PC-9 (cell line): Measurements from ENCODE around the gene ARHGAP24. TPM values are rescaled to one million over a fixed set of nuclear protein-coding genes. Genes with fewer than 3 reads are reported as not detected.

Experiments
- BruUV-seq: library from RNA; stranded (reverse); fragments of 400-500 nt; replicated peaks from 2 replicates; lab custom pipeline; 2021; lab: Mats Ljungman, UMichigan
- CTCF ChIA-PET: fragments of 300-600 bp; sonication (Branson Sonifier 250); formaldehyde crosslinking; loops from one replicate; lab custom pipeline; 2022; ENCODE audit warnings: antibody characterized with exemption; lab: Charles Lee
- POLR2A ChIA-PET: fragments of 300-600 bp; sonication (Branson Sonifier 250); formaldehyde crosslinking; loops from one replicate; lab custom pipeline; 2022; ENCODE audit warnings: antibody characterized with exemption; ENCODE audit not compliant: unreplicated experiment; lab: Charles Lee
- DNase-seq, 2 experiments: peaks; one replicate each; pipeline versions ENCODE4 v3.0.0 to v3.0.0-alpha.2; 2015 to 2022; ENCODE audit warnings: mixed read lengths in 1 of 2
- H2AFZ ChIP-seq: fragments of 200-600 bp; sonication (generic); 2 replicates; pipeline ENCODE4 v1.8.1; 2017; ENCODE audit warnings: antibody characterized with exemption
- H3F3A ChIP-seq: fragments of 200-600 bp; sonication (generic); 2 replicates; pipeline ENCODE4 v1.8.1; 2017; ENCODE audit warnings: antibody characterized with exemption, mild to moderate bottlenecking, low read depth; ENCODE audit not compliant: insufficient read depth
- H3K27ac ChIP-seq: fragments of 200-600 bp; sonication (generic); 2 replicates; pipeline ENCODE4 v1.6.1; 2016; ENCODE audit warnings: mixed run types
- H3K27me3 ChIP-seq: fragments of 200-600 bp; sonication (generic); 2 replicates; pipeline ENCODE4 v1.6.1; 2016; ENCODE audit warnings: low read depth, mixed run types; ENCODE audit not compliant: insufficient read depth
- H3K36me3 ChIP-seq: fragments of 200-600 bp; sonication (generic); 2 replicates; pipeline ENCODE4 v1.6.1; 2016; ENCODE audit warnings: low read depth, mixed run types
- H3K4me1 ChIP-seq: fragments of 200-600 bp; sonication (generic); replicated peaks from 2 replicates; pipeline ENCODE4 v1.6.1; 2016; ENCODE audit warnings: mixed run types; ENCODE audit not compliant: insufficient read depth
- H3K4me2 ChIP-seq: fragments of 200-600 bp; sonication (generic); 2 replicates; pipeline ENCODE4 v1.6.1; 2017; ENCODE audit warnings: mixed run types
- H3K4me3 ChIP-seq: fragments of 200-600 bp; sonication (generic); 2 replicates; pipeline ENCODE4 v1.6.1; 2016; ENCODE audit warnings: mixed run types
- H3K79me2 ChIP-seq: fragments of 200-600 bp; sonication (generic); 2 replicates; pipeline ENCODE4 v1.6.1; 2017; ENCODE audit warnings: low read depth, mixed run types
- H3K9me2 ChIP-seq: fragments of 200-600 bp; sonication (generic); 2 replicates; pipeline ENCODE4 v1.8.1; 2017; ENCODE audit warnings: mild to moderate bottlenecking; ENCODE audit not compliant: insufficient read depth
- H3K9me3 ChIP-seq: fragments of 200-600 bp; sonication (generic); 2 replicates; pipeline ENCODE4 v1.8.1; 2016; ENCODE audit warnings: low read depth; ENCODE audit not compliant: insufficient read depth
- H4K20me1 ChIP-seq: fragments of 200-600 bp; sonication (generic); 2 replicates; pipeline ENCODE4 v1.8.1; 2017; ENCODE audit not compliant: insufficient read depth
- EZH2 ChIP-seq: fragments of 200-600 bp; sonication (generic); IDR thresholded peaks from 2 replicates; pipeline ENCODE4 v1.8.0; 2017; ENCODE audit warnings: antibody characterized with exemption, low read depth
- intact Hi-C: fragments of 100-400 bp; cut with micrococcal nuclease; formaldehyde crosslinking; loops from one replicate; pipeline ENCODE4 v1.10.0; 2022; ENCODE audit not compliant: unreplicated experiment
- total RNA-seq: library from RNA; stranded (reverse); gene quantifications from 2 replicates; pipeline ENCODE4 v1.2.3, GENCODE V29; 2021
- TF ChIP-seq, protein P1 (sequence below): fragments of 200-600 bp; sonication (generic); conservative IDR thresholded peaks from 2 replicates; pipeline ENCODE4 v1.6.1; 2017; ENCODE audit warnings: mixed run types, antibody characterized with exemption, mild to moderate bottlenecking, moderate library complexity

ARHGAP24 gene
- total RNA-seq, 1 experiment from 2014 or later = 2.2 TPM

DNA sequence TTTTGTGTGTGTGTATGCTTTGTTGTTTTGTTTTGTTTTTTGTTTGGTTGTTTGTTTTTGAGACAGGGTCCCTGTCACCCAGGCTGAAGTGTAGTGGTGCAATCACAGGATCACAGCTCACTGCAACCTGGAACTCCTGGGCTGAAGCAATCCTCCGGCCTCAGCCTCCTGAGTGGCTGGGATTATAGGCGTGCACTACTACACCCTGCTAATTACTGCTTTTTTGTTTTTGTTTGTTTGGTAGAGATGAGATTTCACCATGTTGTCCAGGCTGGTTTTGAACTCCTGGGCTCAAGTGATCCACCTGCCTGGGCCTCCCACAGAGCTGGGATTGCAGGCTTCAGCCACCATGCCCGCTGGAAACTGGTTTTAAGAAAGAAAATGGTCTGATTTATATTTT, 44.7 kb upstream of the ARHGAP24 start:
- Histone ChIP-seq H3K9me3 (no peaks in the 10 kb centered on the region), H3K36me3 (no peaks in the 10 kb centered on the region), H3K27ac (no peak overlapping the region), H3K9me2 (no peaks in the 10 kb centered on the region), H3F3A (no peaks in the 10 kb centered on the region), H3K4me1 (peaks cover 9% of the 10 kb centered on the region; the same call in 1 of the 2 replicates), H2AFZ (peak overlapping the region; percentile 48; the same call in 1 of the 2 replicates), H3K4me2 (no peak overlapping the region), H3K79me2 (no peaks in the 10 kb centered on the region), H3K27me3 (no peaks in the 10 kb centered on the region), H4K20me1 (no peaks in the 10 kb centered on the region), H3K4me3 (no peak overlapping the region)
- no peak for TF ChIP-seq EZH2
- TF ChIP-seq, protein P1, sequence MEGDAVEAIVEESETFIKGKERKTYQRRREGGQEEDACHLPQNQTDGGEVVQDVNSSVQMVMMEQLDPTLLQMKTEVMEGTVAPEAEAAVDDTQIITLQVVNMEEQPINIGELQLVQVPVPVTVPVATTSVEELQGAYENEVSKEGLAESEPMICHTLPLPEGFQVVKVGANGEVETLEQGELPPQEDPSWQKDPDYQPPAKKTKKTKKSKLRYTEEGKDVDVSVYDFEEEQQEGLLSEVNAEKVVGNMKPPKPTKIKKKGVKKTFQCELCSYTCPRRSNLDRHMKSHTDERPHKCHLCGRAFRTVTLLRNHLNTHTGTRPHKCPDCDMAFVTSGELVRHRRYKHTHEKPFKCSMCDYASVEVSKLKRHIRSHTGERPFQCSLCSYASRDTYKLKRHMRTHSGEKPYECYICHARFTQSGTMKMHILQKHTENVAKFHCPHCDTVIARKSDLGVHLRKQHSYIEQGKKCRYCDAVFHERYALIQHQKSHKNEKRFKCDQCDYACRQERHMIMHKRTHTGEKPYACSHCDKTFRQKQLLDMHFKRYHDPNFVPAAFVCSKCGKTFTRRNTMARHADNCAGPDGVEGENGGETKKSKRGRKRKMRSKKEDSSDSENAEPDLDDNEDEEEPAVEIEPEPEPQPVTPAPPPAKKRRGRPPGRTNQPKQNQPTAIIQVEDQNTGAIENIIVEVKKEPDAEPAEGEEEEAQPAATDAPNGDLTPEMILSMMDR = no peak
- POLR2A ChIA-PET = no interaction called here
- BruUV-seq = no TSS peak
- no peak for DNase-seq
- intact Hi-C loops = no loop called here
- CTCF ChIA-PET = no interaction called here

DNA sequence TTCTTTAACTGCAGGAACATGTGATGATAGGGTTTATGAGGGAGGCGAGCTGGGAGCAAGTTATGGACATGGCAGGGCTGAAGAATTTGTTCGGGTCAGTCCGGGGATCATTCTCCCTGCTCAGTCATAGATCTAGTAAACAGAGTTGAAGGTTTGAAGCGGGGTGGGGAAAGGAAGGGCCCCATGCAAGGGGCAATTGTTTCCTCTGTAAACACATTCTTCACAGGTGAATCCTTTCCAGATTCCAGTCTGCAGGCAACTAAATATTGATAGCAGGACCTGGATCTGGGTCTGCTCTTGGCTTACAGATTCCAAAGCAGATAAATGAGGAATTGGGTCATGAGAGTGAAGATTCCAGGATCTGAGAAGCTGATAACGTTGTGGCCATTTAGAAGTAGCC, 44.3 kb upstream of the ARHGAP24 start:
- ChIA-PET POLR2A (no interaction called here), CTCF (no interaction called here)
- Histone ChIP-seq H4K20me1 (no peaks in the 10 kb centered on the region), H3F3A (no peaks in the 10 kb centered on the region), H3K27me3 (no peaks in the 10 kb centered on the region), H3K4me1 (peaks cover 9% of the 10 kb centered on the region; the same call in 1 of the 2 replicates), H3K79me2 (no peaks in the 10 kb centered on the region), H3K36me3 (no peaks in the 10 kb centered on the region), H3K9me2 (no peaks in the 10 kb centered on the region), H3K4me2 (0 out of 2 replicates have a peak overlapping the region, but pooled peaks have one; percentile 16), H3K27ac (no peak overlapping the region), H3K4me3 (no peak overlapping the region), H2AFZ (peak overlapping the region; percentile 48; the same call in 1 of the 2 replicates), H3K9me3 (no peaks in the 10 kb centered on the region)
- TF ChIP-seq, protein P1 = no peak
- no peak for TF ChIP-seq EZH2
- peak in 1 of 2 experiments; percentile 19 for DNase-seq
- BruUV-seq = no TSS peak
- intact Hi-C loops = no loop called here

DNA sequence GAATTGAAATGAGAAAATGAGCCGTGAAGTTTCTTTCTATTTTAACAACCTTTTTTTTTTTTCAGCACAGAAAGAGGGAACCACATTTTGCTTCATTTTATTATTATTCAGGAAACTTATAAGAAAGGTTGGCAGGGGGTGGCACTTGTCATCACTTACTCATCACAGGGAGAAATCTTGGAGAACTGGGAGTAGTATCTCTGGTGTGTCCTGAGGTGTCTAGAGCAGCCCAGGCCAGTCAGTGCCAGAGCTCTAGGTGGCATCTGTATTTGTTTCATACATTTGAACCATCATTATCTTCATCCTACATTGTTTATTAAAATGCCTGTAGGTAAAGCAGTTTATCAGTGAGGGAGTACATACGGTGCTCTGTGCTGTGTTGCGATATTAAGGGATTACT, 43.8 kb upstream of the ARHGAP24 start:
- no peak overlapping the region for H2AFZ ChIP-seq
- TF ChIP-seq, protein P1 = no peak
- TF ChIP-seq EZH2 = no peak
- no peaks in the 10 kb centered on the region for H3F3A ChIP-seq
- H3K4me1 ChIP-seq = peaks cover 9% of the 10 kb centered on the region; the same call in 1 of the 2 replicates
- no peaks in the 10 kb centered on the region for H3K79me2 ChIP-seq
- no peaks in the 10 kb centered on the region for H3K27me3 ChIP-seq
- H3K4me3 ChIP-seq = no peak overlapping the region
- no peaks in the 10 kb centered on the region for H3K36me3 ChIP-seq
- POLR2A ChIA-PET = no interaction called here
- no peaks in the 10 kb centered on the region for H3K9me3 ChIP-seq
- no TSS peak for BruUV-seq
- CTCF ChIA-PET = no interaction called here
- H3K9me2 ChIP-seq = no peaks in the 10 kb centered on the region
- H4K20me1 ChIP-seq = no peaks in the 10 kb centered on the region
- no peak overlapping the region for H3K4me2 ChIP-seq
- DNase-seq = no peak
- intact Hi-C loops = no loop called here
- no peak overlapping the region for H3K27ac ChIP-seq
